NK-92 (cell line): ENCODE measurements around the gene SLCO4A1.

Experiments
- DNase-seq: peaks from one replicate; lab custom pipeline; 2025; ENCODE audit not compliant: unreplicated experiment; lab: John Stamatoyannopoulos, UW

The SLCO4A1 gene

GRCh38 chr20:62664019-62664971, 22.0 kb downstream of the SLCO4A1 start:
- DNase-seq = no peak

DNA sequence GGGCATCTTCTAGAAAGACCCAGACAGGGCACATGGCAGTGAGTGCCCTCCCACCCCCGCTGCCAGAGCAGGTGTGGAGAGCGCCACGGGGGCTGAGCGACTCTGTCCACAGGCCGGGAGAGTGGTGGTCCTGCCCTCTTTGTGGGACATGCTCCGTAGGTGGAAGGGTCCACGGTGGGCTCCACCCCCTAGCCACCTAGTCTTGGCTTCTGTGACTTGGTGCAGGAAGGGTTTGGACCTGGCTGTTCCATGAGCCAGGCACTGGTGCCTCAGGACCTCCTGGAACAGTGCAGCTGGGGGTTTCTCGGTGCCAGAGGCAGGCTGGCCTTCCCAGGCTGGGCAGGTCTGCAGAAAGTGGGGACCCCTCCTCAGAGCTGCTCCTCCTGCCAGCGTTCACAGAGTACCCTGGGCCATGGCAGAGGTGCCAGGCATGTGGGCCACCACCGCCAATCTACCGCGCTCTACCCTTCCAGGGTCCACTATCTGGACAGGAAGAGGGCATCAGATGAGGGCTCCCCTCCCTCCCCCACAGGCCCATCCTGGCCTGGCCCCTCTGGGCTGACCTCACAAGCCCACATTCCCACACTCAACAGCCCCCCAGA, 23.0 kb downstream of the SLCO4A1 start:
- no peak for DNase-seq

GRCh38 chr20:62665826-62666735, 23.8 kb downstream of the SLCO4A1 start:
- DNase-seq = no peak

DNA sequence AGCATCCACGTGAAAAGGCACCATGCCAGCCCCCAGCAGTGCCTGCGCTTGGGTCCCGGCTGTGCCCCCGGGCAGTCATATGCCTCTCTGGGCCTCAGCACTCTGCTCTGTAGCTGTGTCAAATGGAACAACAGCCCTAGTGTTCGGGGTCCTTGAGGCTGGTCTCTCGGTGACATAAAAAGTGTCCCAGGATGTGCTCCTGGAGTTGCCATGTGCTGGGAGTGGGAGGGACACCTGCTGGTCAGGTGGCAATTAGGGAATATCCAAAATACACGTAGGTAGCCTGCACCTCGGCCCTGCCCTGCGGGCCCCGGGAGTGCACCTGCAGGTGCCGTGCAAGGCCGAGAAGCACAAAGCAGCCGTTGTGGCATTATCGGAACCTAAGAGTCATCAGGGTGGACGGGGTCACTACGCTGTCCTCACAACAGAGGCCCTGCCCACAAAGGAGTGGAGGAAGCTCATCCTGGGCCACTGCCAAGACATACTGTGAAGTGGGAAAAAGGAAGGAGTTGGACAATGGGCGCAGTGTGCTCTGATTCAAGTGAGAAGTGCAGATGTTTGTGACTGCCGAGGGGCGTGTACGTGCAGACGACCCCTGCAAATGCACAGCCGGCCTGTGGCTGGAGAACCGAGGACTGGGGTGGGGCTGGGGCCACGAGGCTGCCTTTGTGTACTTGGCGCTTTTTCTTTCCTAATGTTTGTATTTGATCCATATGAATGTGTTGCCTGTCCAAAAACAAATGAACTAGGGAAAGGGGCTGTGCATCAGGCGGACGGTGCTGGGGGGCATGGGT, 24.6 kb downstream of the SLCO4A1 start:
- no peak for DNase-seq

DNA sequence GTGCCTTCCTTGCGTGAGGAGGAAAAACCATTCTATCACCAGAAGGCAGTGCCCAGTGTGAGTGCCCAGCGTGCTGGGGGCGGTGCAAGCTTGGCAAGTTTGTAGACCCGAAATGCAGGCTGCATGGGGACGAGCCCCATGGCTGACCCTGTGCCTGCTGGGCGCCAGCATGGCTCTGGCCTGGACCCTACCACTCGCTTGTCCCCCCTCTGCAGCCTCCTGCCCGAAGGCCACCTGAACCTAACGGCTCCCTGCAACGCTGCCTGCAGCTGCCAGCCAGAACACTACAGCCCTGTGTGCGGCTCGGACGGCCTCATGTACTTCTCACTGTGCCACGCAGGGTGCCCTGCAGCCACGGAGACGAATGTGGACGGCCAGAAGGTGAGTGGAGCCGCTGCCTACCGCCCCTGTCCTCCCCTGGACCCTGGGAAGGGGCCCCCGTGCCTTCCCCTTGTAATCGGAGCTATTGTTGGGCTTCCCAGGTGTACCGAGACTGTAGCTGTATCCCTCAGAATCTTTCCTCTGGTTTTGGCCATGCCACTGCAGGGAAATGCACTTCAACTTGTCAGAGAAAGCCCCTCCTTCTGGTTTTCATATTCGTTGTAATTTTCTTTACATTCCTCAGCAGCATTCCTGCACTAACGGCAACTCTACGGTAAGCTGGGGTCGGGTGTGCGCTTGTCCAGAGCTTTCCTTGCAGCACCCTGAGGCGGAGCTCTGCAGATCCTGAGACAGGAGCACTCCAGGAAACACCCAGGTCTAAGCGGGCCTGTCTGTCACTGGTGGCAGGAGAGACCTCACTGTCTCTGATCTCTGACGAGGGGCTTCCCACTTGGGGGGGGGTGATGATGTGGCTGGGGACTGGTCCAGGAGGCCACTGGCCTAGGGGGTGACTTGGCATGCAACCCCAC, 25.5 kb downstream of the SLCO4A1 start:
- DNase-seq = no peak

- no peak for DNase-seq
Observed at GRCh38 chr20:62668441-62669027, 26.2 kb downstream of the SLCO4A1 start.

DNA sequence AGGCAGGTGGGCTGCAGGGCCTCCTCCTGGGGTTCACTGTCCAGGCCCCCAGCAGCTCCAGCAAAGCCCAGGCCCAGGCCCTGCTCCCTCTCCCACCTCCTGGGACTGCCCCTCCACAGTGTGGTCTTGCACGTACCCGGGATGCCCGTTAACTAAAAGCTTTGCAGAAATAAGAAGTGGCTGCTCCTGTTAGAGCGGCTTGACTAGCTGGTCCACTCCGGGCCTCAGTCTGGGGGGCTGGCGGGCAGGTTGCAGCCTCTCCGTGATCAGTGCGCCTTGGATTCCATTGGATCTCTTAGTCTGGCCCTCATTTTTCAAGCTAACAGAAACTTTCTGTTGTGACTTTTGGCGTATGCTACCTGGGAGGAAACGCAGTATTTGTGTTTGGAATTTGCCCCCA, 26.9 kb downstream of the SLCO4A1 start:
- no peak for DNase-seq

GRCh38 chr20:62670156-62670555, 27.9 kb downstream of the SLCO4A1 start:
- no peak for DNase-seq

DNA sequence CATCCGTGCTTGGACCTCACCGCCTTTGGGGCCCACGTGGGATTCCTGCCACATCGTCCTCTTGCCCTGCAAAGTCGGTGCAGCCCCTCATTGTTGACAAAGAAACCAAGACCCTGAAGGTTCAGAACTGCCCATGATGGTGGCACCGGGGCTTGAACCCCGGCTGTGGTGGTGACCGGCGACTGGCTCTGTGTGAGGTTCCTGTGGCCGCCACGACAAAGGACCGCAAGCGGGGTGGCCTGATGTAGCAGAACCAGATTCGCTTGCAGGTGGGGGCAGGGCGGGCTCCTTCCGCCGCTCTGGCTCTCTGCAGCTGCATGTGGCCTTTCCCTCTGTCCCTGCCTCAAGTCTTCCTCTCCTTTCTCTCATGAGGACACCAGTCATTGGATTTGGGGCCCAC, 28.7 kb downstream of the SLCO4A1 start:
- no peak for DNase-seq

DNA sequence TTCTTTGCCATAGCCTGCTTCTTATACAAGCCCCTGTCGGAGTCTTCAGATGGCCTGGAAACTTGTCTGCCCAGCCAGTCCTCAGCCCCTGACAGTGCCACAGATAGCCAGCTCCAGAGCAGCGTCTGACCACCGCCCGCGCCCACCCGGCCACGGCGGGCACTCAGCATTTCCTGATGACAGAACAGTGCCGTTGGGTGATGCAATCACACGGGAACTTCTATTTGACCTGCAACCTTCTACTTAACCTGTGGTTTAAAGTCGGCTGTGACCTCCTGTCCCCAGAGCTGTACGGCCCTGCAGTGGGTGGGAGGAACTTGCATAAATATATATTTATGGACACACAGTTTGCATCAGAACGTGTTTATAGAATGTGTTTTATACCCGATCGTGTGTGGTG, 29.5 kb downstream of the SLCO4A1 start:
- no peak for DNase-seq

DNA sequence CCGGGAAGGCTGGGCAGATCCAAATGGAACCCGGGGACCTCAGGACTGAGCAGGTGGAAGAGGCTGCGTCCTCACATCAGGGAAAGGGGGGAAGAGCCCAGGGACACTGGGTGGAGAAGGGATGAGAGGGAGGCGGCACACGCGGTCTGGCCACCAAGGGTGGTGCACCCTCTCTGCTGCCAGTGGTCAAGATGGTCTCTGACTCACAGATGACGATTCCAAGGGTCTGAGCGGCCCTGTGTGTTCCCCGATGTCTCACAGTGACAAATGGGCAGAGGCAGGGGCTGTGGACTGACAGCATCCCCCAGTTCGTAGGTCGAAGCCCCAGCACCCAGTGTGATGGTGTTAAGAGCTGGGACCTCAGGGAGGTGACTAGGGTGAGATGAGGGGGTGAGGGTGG, 32.1 kb downstream of the SLCO4A1 start:
- DNase-seq = no peak

DNA sequence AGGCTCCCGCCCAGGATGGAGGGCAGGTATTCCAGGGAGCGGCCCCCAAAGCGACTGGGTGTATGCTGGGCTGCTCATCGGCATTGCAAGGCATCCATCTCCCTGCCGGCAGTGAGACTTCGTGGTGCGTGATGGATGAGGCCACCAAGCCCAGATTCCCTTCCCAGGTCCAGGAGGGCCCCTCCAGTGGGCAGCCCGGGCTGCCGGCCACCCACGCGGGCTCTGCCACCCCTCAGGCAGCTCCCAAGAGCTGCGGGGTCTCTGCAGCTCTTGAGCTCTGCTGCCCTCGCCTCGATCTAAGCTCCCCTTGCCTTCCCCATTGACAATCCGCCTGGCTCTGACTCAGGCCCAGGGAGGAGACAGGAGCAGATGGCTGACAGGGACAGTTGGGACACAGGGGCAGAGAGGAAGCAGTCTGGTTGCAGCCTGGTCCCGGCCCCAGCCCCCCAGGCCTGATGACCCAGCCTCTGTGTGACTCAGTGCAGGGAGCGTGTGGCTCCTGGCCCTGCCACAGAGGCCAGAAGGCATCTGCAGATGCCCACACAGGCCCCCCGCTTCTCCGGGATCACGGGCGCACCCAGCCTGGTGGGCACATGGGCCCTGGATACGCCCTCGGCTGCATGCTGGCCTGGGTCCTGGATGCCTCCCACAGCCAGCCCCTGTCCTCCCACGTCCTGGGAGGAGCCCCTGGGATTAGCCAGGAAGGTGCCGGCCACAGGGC, 33.0 kb downstream of the SLCO4A1 start:
- DNase-seq = no peak

GRCh38 chr20:62675877-62676260, 33.6 kb downstream of the SLCO4A1 start:
- no peak for DNase-seq

DNA sequence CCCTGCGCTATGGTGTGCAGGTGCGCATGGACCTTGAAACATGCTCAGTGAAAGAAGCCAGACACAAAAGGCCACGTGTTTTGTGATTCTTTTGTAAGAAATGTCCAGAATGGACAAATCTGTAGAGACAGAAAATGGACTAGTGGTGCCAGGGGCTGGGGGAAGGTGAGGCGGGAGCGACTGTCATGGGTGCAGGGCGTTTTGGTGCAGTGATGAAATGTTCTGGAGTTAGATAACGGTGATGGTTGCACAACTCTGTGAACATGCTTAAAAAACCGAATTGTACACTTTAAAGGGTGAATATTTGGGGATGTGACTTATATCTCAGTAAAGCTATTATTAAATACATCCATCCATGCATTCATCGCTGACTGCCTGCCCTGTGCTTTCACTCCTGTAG, 34.7 kb downstream of the SLCO4A1 start:
- no peak for DNase-seq

- no peak for DNase-seq
Observed at GRCh38 chr20:62677678-62678077, 35.4 kb downstream of the SLCO4A1 start.

- DNase-seq = no peak
Observed at GRCh38 chr20:62678553-62678952, 36.2 kb downstream of the SLCO4A1 start.

DNA sequence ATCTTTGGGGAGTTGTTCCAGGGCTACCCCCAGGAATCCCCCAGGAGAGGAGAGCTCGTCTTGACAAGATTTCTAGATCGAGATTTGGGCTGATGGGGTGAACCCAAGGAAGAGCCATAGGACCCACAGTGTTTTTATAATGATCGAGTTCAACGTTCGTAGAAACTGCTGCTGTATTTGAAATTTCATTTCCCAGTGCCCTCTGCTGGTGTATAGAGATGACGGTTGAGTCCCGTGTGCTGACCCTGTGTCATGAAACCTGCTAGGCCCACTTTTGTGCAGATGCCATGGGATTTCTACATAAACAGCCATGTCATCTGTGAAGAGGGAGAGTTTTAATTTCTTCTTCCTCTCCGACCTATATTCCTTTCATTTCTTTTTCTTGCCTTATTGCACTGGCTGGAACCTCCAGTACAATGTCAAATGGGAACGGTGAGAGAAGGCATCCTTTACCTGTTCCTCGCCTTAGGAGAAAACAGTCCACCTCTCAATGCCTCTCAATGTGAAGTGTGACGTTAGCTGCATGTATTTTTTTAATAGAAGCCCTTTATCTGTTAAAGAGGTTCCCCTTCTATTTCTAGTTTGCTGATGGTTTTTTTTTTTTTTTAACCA, 37.8 kb downstream of the SLCO4A1 start:
- no peak for DNase-seq

DNA sequence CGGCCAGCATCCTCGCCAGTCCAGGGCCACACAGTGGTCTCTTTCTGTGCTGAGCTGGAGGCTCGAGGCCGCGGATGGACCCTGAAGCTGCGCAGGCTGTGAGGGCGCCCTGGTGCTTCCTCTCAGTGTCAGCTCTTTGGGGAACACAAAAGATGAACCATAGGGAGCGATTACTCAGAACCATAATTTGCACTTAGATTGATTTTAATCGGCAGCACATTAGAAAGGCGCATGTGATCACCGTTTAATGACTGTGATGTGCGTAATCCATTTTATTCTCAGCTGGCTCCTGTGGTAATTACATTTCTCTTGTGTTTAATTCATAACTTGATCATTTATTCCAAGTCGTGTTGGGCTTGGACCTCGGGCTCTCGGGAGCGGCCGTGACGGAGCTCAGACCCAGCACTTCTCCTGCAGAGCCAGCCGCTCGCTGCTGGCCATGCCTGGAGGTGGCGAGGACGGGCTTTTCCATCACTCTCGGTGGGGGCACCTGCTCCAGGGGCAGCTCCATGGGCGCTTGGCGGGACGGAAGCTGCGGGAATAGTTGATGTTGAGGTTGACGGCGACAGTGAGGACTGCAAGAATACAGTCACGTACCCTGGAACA, 40.7 kb downstream of the SLCO4A1 start:
- no peak for DNase-seq
